H1 (cell line): ENCODE measurements around the gene MAP4K5. TPM values are rescaled to one million over a fixed set of nuclear protein-coding genes. Genes with fewer than 3 reads are reported as not detected.

ENCODE experiments used
- CTCF ChIA-PET: fragments of 300-600 bp; sonication (Branson Sonifier 250); formaldehyde crosslinking; loops from one replicate; lab custom pipeline; 2021; ENCODE audit not compliant: partially characterized antibody; lab: Charles Lee
- POLR2A ChIA-PET: fragments of 300-600 bp; sonication (Branson Sonifier 250); formaldehyde crosslinking; loops from one replicate; lab custom pipeline; 2021; ENCODE audit warnings: inconsistent platforms; ENCODE audit not compliant: partially characterized antibody; lab: Charles Lee
- DNase-seq, 2 experiments: peaks; one replicate each; pipeline versions ENCODE4 v3.0.0 to v3.0.0-alpha.2; 2010 to 2022; ENCODE audit warnings: low spot score in 2 of 2, low read depth in 1 of 2, mixed read lengths in 1 of 2
- FAIRE-seq: peaks from 2 replicates; lab custom pipeline; 2011; peaks lifted over from hg19 to GRCh38; lab: Jason Lieb, UNC
- H2AFZ ChIP-seq: 2 replicates; pipeline ENCODE4 v1.8.1; 2012; ENCODE audit warnings: low read length, inconsistent platforms
- H2AK5ac ChIP-seq: 2 replicates; pipeline ENCODE4 v1.6.1; 2013; ENCODE audit warnings: low read depth, low read length
- H2BK120ac ChIP-seq: replicated peaks from 2 replicates; pipeline ENCODE3; 2013; ENCODE audit warnings: low read depth, low read length, inconsistent platforms
- H2BK12ac ChIP-seq: 2 replicates; pipeline ENCODE4 v1.6.1; 2013; ENCODE audit warnings: low read depth, low read length
- H2BK15ac ChIP-seq: 2 replicates; pipeline ENCODE4 v1.6.1; 2013; ENCODE audit warnings: low read length
- H2BK20ac ChIP-seq: 2 replicates; pipeline ENCODE4 v1.6.1; 2013; ENCODE audit warnings: low read length
- H2BK5ac ChIP-seq: 2 replicates; pipeline ENCODE4 v1.6.1; 2013; ENCODE audit warnings: low read depth, low read length
- H3K14ac ChIP-seq: 2 replicates; pipeline ENCODE4 v1.6.1; 2013; ENCODE audit warnings: inconsistent platforms; ENCODE audit not compliant: insufficient read length
- H3K18ac ChIP-seq: 2 replicates; pipeline ENCODE4 v1.6.1; 2013; ENCODE audit warnings: low read length; ENCODE audit errors: extremely low read depth
- H3K23ac ChIP-seq: 2 replicates; pipeline ENCODE4 v1.6.1; 2013; ENCODE audit warnings: inconsistent platforms; ENCODE audit not compliant: insufficient read length
- H3K23me2 ChIP-seq: 2 replicates; pipeline ENCODE4 v1.6.1; 2013; ENCODE audit warnings: low read depth, low read length
- H3K27ac ChIP-seq: 2 replicates; pipeline ENCODE4 v1.6.1; 2011; ENCODE audit warnings: low read depth, low read length, inconsistent platforms
- H3K27me3 ChIP-seq, 4 experiments: replicated peaks in 1 of 4; 1 replicate in 1 of 4; 2 replicates in 3 of 4; pipeline versions ENCODE4 v1.6.1 to v1.8.1; 2011 to 2013; ENCODE audit warnings: low read length in 3 of 4, mild to moderate bottlenecking in 3 of 4, inconsistent platforms in 2 of 4, mixed read lengths in 2 of 4, moderate library complexity in 1 of 4; ENCODE audit not compliant: control insufficient read depth in 3 of 4, insufficient read depth in 3 of 4; ENCODE audit errors: extremely low read depth in 1 of 4
- H3K36me3 ChIP-seq, 4 experiments: 2 replicates each; pipeline versions ENCODE4 v1.6.1 to v1.8.1; 2011 to 2013; ENCODE audit warnings: mild to moderate bottlenecking in 4 of 4, low read length in 3 of 4, moderate library complexity in 2 of 4, control low read depth in 1 of 4, inconsistent platforms in 1 of 4; ENCODE audit not compliant: insufficient read depth in 4 of 4, control insufficient read depth in 2 of 4
- H3K4ac ChIP-seq: replicated peaks from 2 replicates; pipeline ENCODE3; 2013; ENCODE audit warnings: low read length, low read depth, mixed read lengths, inconsistent platforms; ENCODE audit not compliant: insufficient read length
- H3K4me1 ChIP-seq, 4 experiments: replicated peaks in 1 of 4; 1 replicate in 1 of 4; 2 replicates in 3 of 4; pipeline versions ENCODE4 v1.6.1 to v1.8.1; 2011 to 2013; ENCODE audit warnings: low read length in 3 of 4, inconsistent platforms in 2 of 4, mixed read lengths in 1 of 4; ENCODE audit not compliant: insufficient read depth in 4 of 4, control insufficient read depth in 3 of 4
- H3K4me2 ChIP-seq, 2 experiments: 2 replicates each; pipeline versions ENCODE4 v1.6.1 to v1.8.1; 2011 to 2013; ENCODE audit warnings: low read depth in 2 of 2, low read length in 2 of 2, control low read depth in 1 of 2, inconsistent platforms in 1 of 2, mild to moderate bottlenecking in 1 of 2; ENCODE audit not compliant: insufficient read depth in 1 of 2
- H3K4me3 ChIP-seq, 4 experiments: fragments of 200-600, 300-600 bp in 1 of 4; sonication (generic), shearing (Covaris generic), sonication (Bioruptor Twin) in 1 of 4; 2 replicates each; pipeline versions ENCODE4 v1.5.1 to v1.8.1; 2011 to 2016; ENCODE audit warnings: low read length in 4 of 4, low read depth in 3 of 4, control low read depth in 2 of 4, inconsistent platforms in 2 of 4, mild to moderate bottlenecking in 2 of 4, mixed read lengths in 1 of 4, moderate library complexity in 1 of 4; ENCODE audit not compliant: insufficient read depth in 2 of 4; ENCODE audit errors: extremely low read depth in 1 of 4
- H3K56ac ChIP-seq: replicated peaks from 2 replicates; pipeline ENCODE3; 2013; ENCODE audit warnings: low read depth, mild to moderate bottlenecking, mixed read lengths, low read length, inconsistent platforms; ENCODE audit not compliant: insufficient read length
- H3K79me1 ChIP-seq: 2 replicates; pipeline ENCODE4 v1.6.1; 2013; ENCODE audit warnings: low read depth, low read length, control low read depth
- H3K79me2 ChIP-seq, 2 experiments: 2 replicates each; pipeline versions ENCODE4 v1.6.1 to v1.8.1; 2012 to 2013; ENCODE audit warnings: low read length in 2 of 2, mild to moderate bottlenecking in 2 of 2, inconsistent platforms in 1 of 2; ENCODE audit not compliant: insufficient read depth in 2 of 2, control insufficient read depth in 1 of 2
- H3K9ac ChIP-seq, 4 experiments: replicated peaks in 1 of 4; 1 replicate in 1 of 4; 2 replicates in 3 of 4; pipeline versions ENCODE4 v1.6.1 to v1.8.1; 2011 to 2013; ENCODE audit warnings: low read depth in 3 of 4, low read length in 3 of 4, control low read depth in 2 of 4, mild to moderate bottlenecking in 2 of 4, moderate library complexity in 2 of 4, inconsistent platforms in 1 of 4; ENCODE audit errors: extremely low read depth in 1 of 4
- H3K9me3 ChIP-seq, 2 experiments: 2 replicates each; pipeline versions ENCODE4 v1.6.1 to v1.8.1; 2012 to 2013; ENCODE audit warnings: mild to moderate bottlenecking in 2 of 2, moderate library complexity in 2 of 2, control low read depth in 1 of 2, inconsistent platforms in 1 of 2, low read depth in 1 of 2, low read length in 1 of 2, mixed read lengths in 1 of 2; ENCODE audit not compliant: insufficient read depth in 2 of 2
- H4K20me1 ChIP-seq, 2 experiments: replicated peaks in 1 of 2; 2 replicates each; pipeline versions ENCODE3 to v1.8.1; 2011 to 2013; ENCODE audit warnings: inconsistent platforms in 2 of 2, low read length in 2 of 2, mild to moderate bottlenecking in 1 of 2; ENCODE audit not compliant: insufficient read depth in 2 of 2, control insufficient read depth in 1 of 2
- H4K5ac ChIP-seq: 2 replicates; pipeline ENCODE4 v1.6.1; 2013; ENCODE audit warnings: low read length, low read depth, mixed read lengths, inconsistent platforms; ENCODE audit not compliant: insufficient read length
- H4K8ac ChIP-seq: 2 replicates; pipeline ENCODE4 v1.8.0; 2013; ENCODE audit warnings: mild to moderate bottlenecking, moderate library complexity, low read length, inconsistent platforms; ENCODE audit not compliant: insufficient read depth; ENCODE audit errors: extremely low read depth
- H4K91ac ChIP-seq: replicated peaks from 2 replicates; pipeline ENCODE3; 2013; ENCODE audit warnings: low read length, mixed read lengths, inconsistent platforms; ENCODE audit not compliant: insufficient read length
- EP300 ChIP-seq, 2 experiments: IDR thresholded peaks; 1 replicate in 1 of 2; 2 replicates in 1 of 2; pipeline ENCODE4 v1.6.1; 2011 to 2012; ENCODE audit warnings: low read depth in 2 of 2, low read length in 2 of 2, mild to moderate bottlenecking in 2 of 2, borderline replicate concordance in 1 of 2, inconsistent platforms in 1 of 2, moderate library complexity in 1 of 2
- FOSL1 ChIP-seq: IDR thresholded peaks from 2 replicates; pipeline ENCODE4 v1.6.1; 2011; ENCODE audit warnings: mild to moderate bottlenecking, low read depth, low read length, moderate library complexity; ENCODE audit not compliant: insufficient read depth
- RFX5 ChIP-seq: IDR thresholded peaks from 2 replicates; pipeline ENCODE4 v1.6.1; 2011; ENCODE audit warnings: low read depth, low read length, improper control_type of control experiment, borderline replicate concordance
- RNF2 ChIP-seq: fragments of 200-900, 300-1000 bp; sonication (generic); IDR thresholded peaks from 2 replicates; pipeline ENCODE4 v1.7.1; 2016; ENCODE audit warnings: borderline replicate concordance, low read depth, mild to moderate bottlenecking, antibody characterized with exemption, low read length; ENCODE audit not compliant: poor library complexity, severe bottlenecking; ENCODE audit errors: missing control alignments
- WGBS, 2 experiments: shearing (Covaris generic) in 1 of 2; methylation state at CpG; one replicate each; pipeline versions ENCODE4 v1.1.6 to v1.1.7; 2013 to 2015; ENCODE audit warnings: low lambda C conversion rate in 2 of 2, mixed read lengths in 2 of 2, inconsistent platforms in 1 of 2, low coverage in 1 of 2, missing lambda C conversion rate in 1 of 2; ENCODE audit not compliant: insufficient replicate concordance in 2 of 2, insufficient coverage in 1 of 2, insufficient read length in 1 of 2; ENCODE audit errors: extremely low coverage in 1 of 2, missing lambda C conversion rate in 1 of 2; 5-methylcytosine and 5-hydroxymethylcytosine counted together
- polyA plus RNA-seq, 7 experiments: library from polyadenylated mRNA; depleted of rRNA in 3 of 7; stranded (reverse) in 5 of 7; unstranded in 2 of 7; fragments of >200 nt in 5 of 7; fragments of 200-250 nt in 2 of 7; gene quantifications; 1 replicate in 5 of 7; 2 replicates in 1 of 7; 4 replicates in 1 of 7; pipeline versions ENCODE4 v1.2.1 to v1.2.3, GENCODE V29; 2011 to 2013; ENCODE audit warnings: missing spikeins in 2 of 7, mixed read lengths in 2 of 7
- total RNA-seq: library from RNA; stranded (reverse); fragmentation: NEBNext Ultra II Directional; extraction: Animal tissue kit (Norgen Biotek cat#: 25700); gene quantifications from 2 replicates; pipeline ENCODE4 v1.2.1, GENCODE V29; 2021

MAP4K5 gene
- total and polyA plus RNA-seq, 2 of the 8 experiments (the other 6 are each of a cell fraction or from before 2014, with no cell fraction given): 7.6 to 34.5 TPM

DNA sequence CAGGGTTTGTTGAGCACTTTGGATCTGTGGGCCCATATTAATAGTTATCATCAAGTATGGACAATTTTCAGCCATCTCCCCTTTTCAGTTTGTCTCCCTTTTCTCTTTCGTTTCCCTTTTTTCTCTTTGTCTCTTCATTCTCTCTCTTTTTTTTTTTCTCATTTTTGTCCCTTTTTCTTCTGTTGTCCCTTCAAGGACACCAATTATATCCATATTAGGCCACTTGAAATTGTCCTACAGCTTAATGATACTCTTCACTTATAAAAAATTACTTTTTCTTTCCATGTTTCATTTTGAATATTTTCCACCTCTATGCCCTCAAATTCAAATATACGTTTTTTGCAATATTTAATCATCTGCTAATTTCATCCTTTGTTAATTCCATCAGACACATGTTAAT is 53.3 kb downstream of the MAP4K5 start:
- no peak overlapping the region for H2AFZ ChIP-seq
- H4K20me1 ChIP-seq: no peaks in the 10 kb centered on the region
- no peak overlapping the region for H3K18ac ChIP-seq
- no peak overlapping the region for H2AK5ac ChIP-seq
- H4K5ac ChIP-seq: no peak overlapping the region
- H3K27ac ChIP-seq: no peak overlapping the region
- 82% methylated on average over 2 of the region's 2 CpGs; no CpG with 5 or more reads in 1 of the 2 experiments for WGBS, 2 experiments
- no peak overlapping the region for H2BK20ac ChIP-seq
- no peaks in the 10 kb centered on the region for H3K23me2 ChIP-seq
- H3K4me1 ChIP-seq: no peaks in the 10 kb centered on the region
- H2BK120ac ChIP-seq: no peak overlapping the region
- H3K23ac ChIP-seq: no peak overlapping the region
- FAIRE-seq (no peak), DNase-seq (no peak)
- no peak overlapping the region for H4K8ac ChIP-seq
- H3K9ac ChIP-seq: no peak overlapping the region
- H4K91ac ChIP-seq: no peak overlapping the region
- H2BK12ac ChIP-seq: no peak overlapping the region
- H3K79me1 ChIP-seq: no peaks in the 10 kb centered on the region
- no peak overlapping the region for H3K56ac ChIP-seq
- no peak overlapping the region for H3K4ac ChIP-seq
- H3K36me3 ChIP-seq: peaks cover 0 to 12% (median 4%) of the 10 kb centered on the region in 4 experiments; a peak in 4 of 8 replicates
- H3K9me3 ChIP-seq: no peaks in the 10 kb centered on the region
- no peaks in the 10 kb centered on the region for H3K27me3 ChIP-seq
- H3K79me2 ChIP-seq: no peaks in the 10 kb centered on the region
- no peak overlapping the region for H2BK15ac ChIP-seq
- no peak overlapping the region for H3K14ac ChIP-seq
- no peak overlapping the region for H2BK5ac ChIP-seq
- no peak overlapping the region for H3K4me3 ChIP-seq
- TF ChIP-seq RNF2 (no peak), RFX5 (no peak), EP300 (IDR thresholded peaks at IDR 0.05; ENCODE audit: borderline replicate concordance in 1 of 2, low read depth in 2 of 2, low read length in 2 of 2) (no peak), FOSL1 (no peak)
- H3K4me2 ChIP-seq: no peak overlapping the region
- ChIA-PET CTCF (no interaction called here), POLR2A (interaction anchor here (1.2 kb wide), 1 partner anchor 14 kb away, joined by 4 read pairs; no protein-coding TSS in a partner anchor)
